NK-92 (cell line): ENCODE results near the gene CHRM5.
"Not testable (repeated sequence)": the region's sequence is repeated elsewhere in the genome, so short reads cannot be mapped to it uniquely, and the experiment has no call there.

Experiments used
- DNase-seq: peaks from one replicate; lab custom pipeline; 2025; ENCODE audit not compliant: unreplicated experiment; lab: John Stamatoyannopoulos, UW

CHRM5 gene

GRCh38 chr15:34038871-34039789 lies 70.8 kb downstream of the CHRM5 start, which contains the start of gene AVEN:
AVEN (minus strand) TSS chr15:34039204; CDS start chr15:34039046, 158 bp downstream.
- DNase-seq, result no peak

- no peak for DNase-seq
Observed at GRCh38 chr15:34039790-34040113, 71.5 kb downstream of the CHRM5 start.

GRCh38 chr15:34043391-34043790 lies 75.1 kb downstream of the CHRM5 start:
- DNase-seq, result no peak

GRCh38 chr15:34043813-34044212 lies 75.5 kb downstream of the CHRM5 start:
- no peak for DNase-seq

- no peak for DNase-seq
Observed at GRCh38 chr15:34046471-34047145, 78.3 kb downstream of the CHRM5 start.

GRCh38 chr15:34047893-34048775 lies 79.8 kb downstream of the CHRM5 start:
- no peak for DNase-seq

- no peak for DNase-seq
Observed at GRCh38 chr15:34049112-34049511, 80.8 kb downstream of the CHRM5 start.

GRCh38 chr15:34050385-34050784 lies 82.1 kb downstream of the CHRM5 start:
- DNase-seq, result not testable (repeated sequence)

- DNase-seq, result no peak
Observed at GRCh38 chr15:34054081-34054707, 85.9 kb downstream of the CHRM5 start.

GRCh38 chr15:34055868-34056595 lies 87.7 kb downstream of the CHRM5 start:
- no peak for DNase-seq

- no peak for DNase-seq
Observed at GRCh38 chr15:34056911-34057310, 88.6 kb downstream of the CHRM5 start.

- DNase-seq, result no peak
Observed at GRCh38 chr15:34059476-34059875, 91.2 kb downstream of the CHRM5 start.

GRCh38 chr15:34059946-34060345 lies 91.6 kb downstream of the CHRM5 start:
- DNase-seq, result no peak

GRCh38 chr15:34064438-34064837 lies 96.1 kb downstream of the CHRM5 start:
- no peak for DNase-seq

GRCh38 chr15:34065261-34065660 lies 97.0 kb downstream of the CHRM5 start:
- no peak for DNase-seq

GRCh38 chr15:34065941-34066340 lies 97.6 kb downstream of the CHRM5 start:
- DNase-seq, result no peak

- DNase-seq, result no peak
Observed at GRCh38 chr15:34070003-34070402, 101.7 kb downstream of the CHRM5 start.

GRCh38 chr15:34076785-34077184 lies 108.5 kb downstream of the CHRM5 start:
- DNase-seq, result no peak

- DNase-seq, result no peak
Observed at GRCh38 chr15:34078900-34079299, 110.6 kb downstream of the CHRM5 start.

GRCh38 chr15:34079904-34080303 lies 111.6 kb downstream of the CHRM5 start:
- no peak for DNase-seq
